HG03354 (cell line): Measurements from ENCODE around the gene RAB4B.
"Not testable (repeated sequence)": the region's sequence is repeated elsewhere in the genome, so short reads cannot be mapped to it uniquely, and the experiment has no call there.

Experiments
- ATAC-seq: cut with Tn5 transposase; IDR thresholded peaks from one replicate; pipeline ENCODE4 v1.9.1; 2021; ENCODE audit warnings: mild to moderate bottlenecking; ENCODE audit not compliant: unreplicated experiment, poor library complexity, severe bottlenecking

The RAB4B gene

GRCh38 chr19:40777937-40778705 is at the start of gene RAB4B:
Gene RAB4B, plus strand, starts transcription at chr19:40778247. Its CDS starts 129 bp downstream, at chr19:40778376.
- peak; percentile 69 for ATAC-seq

GRCh38 chr19:40730065-40730464 is 48.0 kb upstream of the RAB4B start:
- not testable (repeated sequence) for ATAC-seq

GRCh38 chr19:40732304-40732703 is 45.7 kb upstream of the RAB4B start:
- ATAC-seq = not testable (repeated sequence)

- no peak for ATAC-seq
Measured at GRCh38 chr19:40733149-40733548, 44.9 kb upstream of the RAB4B start.

GRCh38 chr19:40735013-40735771 is 42.9 kb upstream of the RAB4B start:
- ATAC-seq = no peak

- no peak for ATAC-seq
Measured at GRCh38 chr19:40736661-40737060, 41.4 kb upstream of the RAB4B start.

- no peak for ATAC-seq
Measured at GRCh38 chr19:40737102-40737644, 40.9 kb upstream of the RAB4B start.

- no peak for ATAC-seq
Measured at GRCh38 chr19:40739030-40739839, 38.8 kb upstream of the RAB4B start.

- ATAC-seq = no peak
Measured at GRCh38 chr19:40739871-40740703, 38.0 kb upstream of the RAB4B start.

- no peak for ATAC-seq
Measured at GRCh38 chr19:40740747-40741146, 37.3 kb upstream of the RAB4B start.

- no peak for ATAC-seq
Measured at GRCh38 chr19:40741527-40742390, 36.3 kb upstream of the RAB4B start.

- no peak for ATAC-seq
Measured at GRCh38 chr19:40742477-40742876, 35.6 kb upstream of the RAB4B start.

GRCh38 chr19:40742886-40743285 is 35.2 kb upstream of the RAB4B start:
- ATAC-seq = no peak

- no peak for ATAC-seq
Measured at GRCh38 chr19:40743926-40744325, 34.1 kb upstream of the RAB4B start.

GRCh38 chr19:40744554-40745401 is 33.3 kb upstream of the RAB4B start:
- ATAC-seq = no peak

GRCh38 chr19:40745402-40745780 is 32.7 kb upstream of the RAB4B start:
- ATAC-seq = no peak

GRCh38 chr19:40747536-40747935 is 30.5 kb upstream of the RAB4B start:
- ATAC-seq = no peak
